Colon (tissue), 2 donors: Measurements from ENCODE around the gene GLUL.

Source experiments
- FAIRE-seq: peaks from 2 replicates; lab custom pipeline; 2012; peaks lifted over from hg19 to GRCh38; lab: Jason Lieb, UNC
- donor health status: control.
- donor health status: control.

Gene GLUL

DNA sequence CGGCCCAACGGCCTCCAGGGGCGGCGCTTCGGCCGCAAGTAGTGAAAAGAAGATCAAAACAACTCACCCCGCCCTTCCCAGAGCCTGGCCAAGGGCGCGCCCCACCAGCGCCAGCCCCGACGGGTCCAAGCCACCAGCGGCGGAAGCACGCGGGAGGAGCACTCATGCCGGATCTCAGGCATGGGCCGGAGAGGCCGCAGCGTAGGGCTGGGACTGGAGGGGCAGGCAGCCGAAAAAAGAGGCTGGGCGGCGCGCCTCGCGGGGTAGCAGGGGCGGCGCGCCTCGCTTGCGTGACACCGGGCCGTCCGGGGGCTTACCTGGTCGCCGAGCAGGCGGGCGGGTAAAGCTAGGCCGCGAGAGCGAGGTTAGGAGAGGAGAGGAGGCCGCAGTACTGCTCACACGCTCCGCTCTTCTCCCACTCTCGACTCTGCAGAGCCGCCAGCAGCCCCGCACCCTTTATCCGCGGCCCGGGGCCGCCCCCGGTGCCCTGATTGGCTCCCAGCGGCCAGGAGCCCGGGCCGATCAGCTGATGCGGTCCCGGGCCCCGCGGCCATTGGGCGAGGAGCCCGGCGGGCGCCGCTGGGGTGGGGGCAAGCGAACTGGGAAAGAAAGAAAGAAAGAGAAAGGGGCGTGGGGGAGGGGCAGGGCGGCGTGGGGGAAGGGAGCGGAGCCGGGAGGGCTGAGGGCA is at the start of gene GLUL:
TSS of gene GLUL (minus strand) at position 429 of the 688 bp plus-strand sequence. CDS start 3,053 bp downstream, outside the sequence.
- FAIRE-seq = no peak

GRCh38 chr1:182438326-182438725 is 46.7 kb upstream of the GLUL start:
- no peak for FAIRE-seq

- FAIRE-seq = no peak
These were observed 42.0 kb upstream of the GLUL start for GRCh38 chr1:182433580-182433979.

DNA sequence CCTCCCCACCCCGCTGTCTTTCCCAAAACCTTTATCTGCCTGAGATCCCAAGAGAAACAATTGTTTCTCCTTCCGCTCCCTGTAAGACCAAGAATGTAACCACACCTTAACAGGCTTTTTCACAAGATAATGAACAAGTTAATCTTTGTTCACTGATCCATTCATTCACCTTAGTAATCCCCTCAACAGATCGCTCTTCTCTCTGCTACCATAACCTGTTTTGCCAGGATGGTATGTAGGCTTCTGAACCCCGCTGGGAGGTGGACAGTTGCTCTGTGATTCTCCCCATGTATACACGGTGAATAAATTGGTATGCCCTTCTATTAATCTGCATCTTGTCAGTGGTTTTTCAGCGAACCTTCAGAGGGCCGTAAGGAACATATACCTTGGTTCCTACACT is 39.7 kb upstream of the GLUL start:
- FAIRE-seq = no peak

DNA sequence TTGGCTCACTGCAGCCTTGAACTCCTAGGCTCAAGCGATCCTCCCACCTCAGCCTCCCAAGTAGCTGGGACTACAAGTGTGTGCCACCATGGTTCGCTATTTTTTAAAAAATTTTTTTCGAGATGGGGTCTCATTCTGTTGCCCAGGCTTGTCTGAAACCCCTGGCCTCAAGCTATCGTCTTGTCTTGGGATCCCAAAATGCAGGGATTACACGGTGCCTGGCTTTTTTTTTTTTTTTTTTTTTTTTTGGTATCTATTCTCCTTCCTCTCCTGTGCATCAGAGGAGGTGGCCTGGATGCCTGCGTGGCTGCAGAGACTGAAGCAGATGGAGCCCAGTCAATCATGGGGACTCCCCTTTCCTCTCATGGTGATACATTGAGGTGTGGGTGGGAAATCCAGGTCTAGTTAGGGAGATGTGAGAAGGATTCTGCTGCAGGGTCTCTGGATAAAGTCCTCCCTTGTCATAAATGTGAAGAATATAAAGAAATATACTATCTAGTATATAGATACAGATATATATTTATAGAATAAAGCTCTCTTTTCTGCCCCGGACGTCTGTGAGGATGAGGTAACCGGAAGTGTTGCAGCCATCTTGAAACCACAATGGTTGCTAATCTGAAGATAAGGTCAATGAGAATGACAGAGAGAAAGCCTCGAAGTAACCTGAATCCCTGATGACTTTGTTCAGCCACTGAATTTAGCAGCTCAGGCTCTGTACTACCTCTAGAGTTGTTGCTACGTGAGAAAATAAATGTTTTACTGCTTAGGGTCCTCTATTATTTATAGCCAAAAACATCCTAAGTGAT is 38.9 kb upstream of the GLUL start:
- no peak for FAIRE-seq

DNA sequence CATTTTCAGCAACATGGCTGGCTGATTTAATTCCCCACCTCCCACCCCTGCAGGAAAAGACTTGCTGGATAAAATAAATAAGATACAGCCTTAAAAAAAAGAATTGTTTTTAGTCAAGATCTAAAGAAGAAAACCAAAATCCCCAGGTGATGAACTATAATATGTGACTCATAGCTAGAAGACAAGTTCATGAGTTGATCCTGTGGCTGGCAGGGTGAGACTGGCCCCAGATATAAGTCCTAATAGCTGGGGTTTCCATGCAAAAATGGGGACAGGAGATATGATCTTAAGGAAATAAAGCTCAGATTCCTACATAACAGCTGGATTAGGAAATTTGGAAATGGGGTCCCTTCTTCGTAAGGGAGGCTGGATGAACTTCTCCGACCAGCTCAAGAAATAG is 36.5 kb upstream of the GLUL start:
- no peak for FAIRE-seq

GRCh38 chr1:182426442-182427430 is 35.1 kb upstream of the GLUL start:
- FAIRE-seq = no peak

DNA sequence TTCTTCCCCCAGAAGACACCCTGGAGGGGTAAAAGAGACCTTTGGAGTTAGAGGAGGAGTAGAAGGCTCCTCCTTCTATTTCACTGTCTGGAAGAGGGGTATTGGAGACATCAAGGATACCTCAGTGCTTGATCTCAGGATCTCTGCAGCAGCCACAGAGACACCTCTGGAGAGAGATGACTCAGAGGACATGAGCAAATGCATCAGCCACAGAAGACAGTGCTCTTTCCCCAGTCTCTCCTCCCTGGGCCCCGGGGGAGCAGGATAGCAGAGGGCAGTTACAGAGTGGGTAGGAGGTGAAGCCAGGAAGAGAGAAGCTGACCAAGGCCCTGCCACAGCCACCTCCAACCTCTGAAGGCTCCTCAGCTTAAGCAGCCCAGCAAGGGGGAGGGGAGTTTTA is 24.2 kb upstream of the GLUL start:
- no peak for FAIRE-seq

- no peak for FAIRE-seq
These were observed 22.4 kb upstream of the GLUL start for GRCh38 chr1:182413969-182414368.

DNA sequence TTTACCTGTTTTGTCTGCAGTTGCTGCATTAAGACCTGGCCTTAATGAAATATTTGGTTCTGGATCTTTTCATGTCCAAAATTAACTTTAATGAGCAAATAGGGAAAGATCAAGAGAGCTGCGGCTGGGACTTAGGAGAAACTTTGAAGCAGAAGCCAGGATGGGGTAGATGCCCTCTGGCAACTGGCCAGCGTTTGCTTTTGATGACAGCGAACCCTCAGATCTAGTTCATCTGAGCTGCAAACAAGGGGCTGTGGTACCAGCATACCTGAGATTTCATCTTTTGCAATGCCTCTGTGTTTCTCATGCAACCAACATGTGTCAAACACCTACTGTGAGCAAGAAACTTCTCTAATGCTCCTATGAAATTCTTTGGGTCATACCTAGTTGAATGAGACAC is 21.9 kb upstream of the GLUL start:
- FAIRE-seq = no peak

DNA sequence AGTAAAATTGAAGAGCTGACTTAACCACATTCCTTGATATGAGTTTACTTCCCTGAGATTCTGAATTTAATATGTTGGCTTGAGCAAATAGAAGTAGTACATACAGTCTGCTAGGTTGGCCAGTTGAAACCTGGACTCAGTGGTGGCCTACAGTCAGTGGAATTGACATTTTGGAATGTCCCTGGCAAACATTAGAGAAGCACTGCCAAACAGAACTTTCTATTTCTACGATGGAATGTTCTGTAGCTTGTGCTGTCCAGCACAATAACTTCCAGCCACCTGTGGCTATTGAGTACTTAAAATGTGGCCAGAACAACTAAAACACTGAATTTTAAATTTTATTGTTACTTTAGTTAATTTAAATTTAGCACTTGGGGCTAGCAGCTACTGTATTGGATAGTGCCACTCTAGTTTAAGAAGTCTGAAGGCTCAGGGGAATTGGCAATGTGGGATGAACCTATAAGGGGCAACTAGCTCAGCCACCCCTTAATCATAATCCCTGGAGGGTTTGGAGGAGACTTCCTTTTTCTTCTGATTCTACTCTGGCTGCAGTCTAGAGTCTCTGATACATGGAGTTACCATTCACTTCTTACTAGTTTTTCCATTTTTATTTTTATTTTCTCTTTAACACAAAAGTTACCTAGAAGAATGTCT is 19.2 kb upstream of the GLUL start:
- no peak for FAIRE-seq

- no peak for FAIRE-seq
These were observed 18.5 kb upstream of the GLUL start for GRCh38 chr1:182410138-182410537.

GRCh38 chr1:182408435-182409075 is 17.0 kb upstream of the GLUL start:
- FAIRE-seq = no peak

DNA sequence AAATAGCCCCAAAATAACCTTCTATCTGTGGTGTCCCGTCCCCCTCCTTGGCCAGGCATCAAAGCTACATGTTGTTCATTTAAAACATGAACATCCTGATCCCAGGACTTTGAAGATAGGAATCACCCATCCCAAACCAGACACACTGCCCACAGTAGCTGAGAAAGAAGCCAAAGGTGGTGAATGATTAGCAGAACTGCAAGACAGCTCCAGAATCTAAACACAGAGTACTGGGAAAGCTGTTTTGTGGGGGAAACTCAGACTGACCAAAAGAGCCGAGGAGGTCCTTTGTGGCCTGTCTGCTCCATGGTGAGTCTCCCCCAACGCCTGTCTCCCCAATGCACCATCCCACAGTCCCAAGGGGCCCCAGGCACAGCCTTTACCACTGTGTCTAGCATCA is 16.1 kb upstream of the GLUL start:
- FAIRE-seq = no peak

- no peak for FAIRE-seq
These were observed 14.4 kb upstream of the GLUL start for GRCh38 chr1:182406012-182406411.

DNA sequence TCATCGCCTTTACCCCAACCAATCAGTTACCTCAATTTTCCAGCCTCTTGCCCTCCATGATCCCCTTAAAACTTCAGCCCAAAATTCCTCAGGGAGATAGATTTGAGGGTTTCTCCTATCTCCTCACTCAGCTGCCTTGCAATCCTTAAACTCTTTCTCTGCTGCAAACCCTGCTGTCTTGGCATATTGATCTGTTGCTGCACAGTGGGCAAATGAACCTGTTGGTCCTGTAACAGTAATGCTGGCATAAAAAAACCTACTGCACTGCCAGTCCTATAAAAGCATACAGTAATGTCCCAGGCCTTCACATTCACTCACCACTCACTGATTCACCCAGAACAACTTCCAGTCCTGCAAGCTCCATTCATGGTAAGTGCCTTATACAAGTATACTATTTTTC is 14.0 kb upstream of the GLUL start:
- no peak for FAIRE-seq

GRCh38 chr1:182404781-182405180 is 13.2 kb upstream of the GLUL start:
- no peak for FAIRE-seq

DNA sequence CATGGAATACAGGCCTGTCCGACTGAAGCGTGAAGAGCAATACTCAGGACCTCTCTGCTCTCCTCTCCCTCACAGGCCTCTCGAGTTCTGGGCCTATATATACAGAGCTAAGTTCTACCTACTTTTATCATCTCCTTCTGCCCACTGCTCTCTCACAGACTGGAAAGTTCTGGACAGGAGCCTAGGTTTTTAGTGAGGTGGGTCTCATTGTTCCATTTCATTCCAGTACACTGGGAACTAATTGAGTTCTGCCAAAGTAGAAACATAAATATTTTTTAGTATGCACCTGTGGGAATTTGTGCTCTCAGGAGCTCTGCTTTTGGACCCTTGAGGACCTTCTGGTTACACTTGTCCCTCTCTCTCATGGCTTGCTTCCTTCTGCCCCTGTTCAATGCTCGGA is 9.0 kb upstream of the GLUL start, which contains the start of gene TEDDM1:
TSS of gene TEDDM1 (minus strand) at position 101 of the 400 bp plus-strand sequence. CDS start 182 bp downstream, outside the sequence.
- no peak for FAIRE-seq

DNA sequence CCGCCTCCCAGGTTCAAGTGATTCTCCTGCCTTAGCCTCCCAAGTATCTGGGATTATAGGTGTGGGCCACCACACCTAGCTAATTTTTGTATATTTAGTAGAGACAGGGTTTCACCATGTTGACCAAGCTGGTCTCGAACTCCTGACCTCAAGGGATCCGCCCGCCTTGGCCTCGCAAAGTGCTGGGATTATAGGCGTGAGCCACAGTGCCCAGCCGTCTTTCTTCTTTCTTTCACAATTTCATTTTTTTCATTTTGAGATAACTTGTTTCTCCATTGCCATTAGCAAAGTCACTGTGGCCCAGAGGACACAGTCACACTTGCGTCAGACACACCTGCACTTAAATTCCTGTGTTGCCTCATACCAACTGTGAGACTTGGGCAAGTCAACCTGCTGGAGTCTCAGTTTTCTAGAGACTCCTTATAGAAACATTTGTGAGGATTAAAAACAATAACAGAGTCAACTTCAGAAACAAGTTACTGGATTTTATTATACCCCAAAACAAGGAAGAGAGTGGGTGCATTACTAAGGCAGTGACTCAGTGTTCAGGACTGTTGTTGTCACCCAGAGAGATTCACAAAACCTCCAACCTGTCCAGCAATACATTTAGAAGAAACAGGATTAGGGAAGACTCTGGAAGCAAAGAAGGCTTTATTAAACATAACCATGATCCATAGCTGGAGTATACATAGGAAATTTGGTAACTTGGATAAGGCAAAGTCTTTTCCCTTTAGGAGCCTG is 6.2 kb upstream of the GLUL start:
- no peak for FAIRE-seq

DNA sequence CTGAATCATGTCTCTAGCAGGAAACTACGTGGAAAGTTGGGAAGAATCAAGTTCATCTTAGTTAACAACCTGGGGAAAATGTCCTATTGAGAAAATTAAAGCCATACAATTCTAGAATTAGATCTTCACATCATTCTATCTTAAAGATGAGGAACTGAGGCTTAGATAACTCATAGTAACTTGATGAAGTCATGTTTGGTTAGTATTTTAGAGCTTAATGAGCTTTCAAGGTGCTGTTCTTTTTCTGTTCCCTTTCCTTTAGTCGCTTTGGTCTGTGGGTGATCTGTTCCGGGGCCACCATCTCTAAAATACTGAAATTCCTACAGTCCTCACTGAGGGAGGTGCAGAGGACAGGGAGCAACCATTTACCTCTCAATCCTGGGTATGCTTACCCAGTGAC is 4.3 kb upstream of the GLUL start:
- no peak for FAIRE-seq
